ENCODE data around the gene GGCT. TPM values are rescaled to one million over a fixed set of nuclear protein-coding genes. Genes with fewer than 3 reads are reported as not detected.

The GGCT gene
- total RNA-seq, 2 donors from 2014 or later: 35.5 to 68.3 TPM

GRCh38 chr7:30478349-30479201 is 26.1 kb downstream of the GGCT start, which contains the start of gene NOD1:
NOD1 (minus strand) TSS chr7:30478784; CDS start chr7:30456921, 21,863 bp downstream.
- H3K9me3 Mint-ChIP-seq: no peaks in the 10 kb centered on the region
- H3K36me3 Mint-ChIP-seq (ENCODE audit: low read depth): peaks cover 5% of the 10 kb centered on the region
- H3K27me3 Mint-ChIP-seq: no peaks in the 10 kb centered on the region
- peaks cover 36% of the 10 kb centered on the region for H3K4me1 Mint-ChIP-seq
- peak; percentile 89 for ATAC-seq (replicated peaks)
- peak within 1 kb of the TSS; percentile 86 for H3K4me3 Mint-ChIP-seq
- peak within 1 kb of the TSS; percentile 80 for H3K27ac Mint-ChIP-seq

DNA sequence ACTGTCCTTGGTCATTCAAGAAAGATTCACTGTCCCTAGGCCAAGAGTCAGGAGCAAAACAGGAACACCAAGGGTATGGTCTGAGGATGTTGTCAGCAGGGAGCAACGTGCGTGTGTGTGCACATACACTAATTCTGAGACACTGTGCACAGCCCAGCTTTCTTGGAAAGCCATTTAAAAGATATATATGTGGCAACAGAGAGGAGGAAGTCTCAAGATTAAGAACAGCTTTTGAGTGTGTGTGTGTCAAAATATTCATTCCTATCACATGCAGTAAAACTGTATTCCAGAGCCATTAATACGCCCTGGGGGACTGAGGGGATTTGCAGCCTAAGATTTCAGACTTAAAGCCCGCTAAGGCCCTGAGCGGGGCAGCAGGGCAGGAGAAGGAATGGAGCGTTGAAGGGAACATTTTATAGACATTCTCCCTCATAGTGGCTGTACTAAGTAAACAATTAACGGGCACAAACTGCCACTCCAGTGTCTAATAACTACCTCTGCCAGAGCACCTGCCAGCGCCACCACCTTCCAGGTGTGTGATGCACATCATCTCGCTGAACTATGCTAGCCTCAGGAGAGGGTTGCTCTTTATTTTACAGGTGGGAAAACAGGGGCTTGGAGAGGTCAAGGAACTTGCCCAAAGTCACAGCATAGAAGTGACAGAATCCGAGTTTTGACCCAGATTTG is 28.0 kb downstream of the GGCT start:
- H3K4me1 Mint-ChIP-seq: peaks cover 52% of the 10 kb centered on the region
- H3K27me3 Mint-ChIP-seq: no peaks in the 10 kb centered on the region
- H3K27ac Mint-ChIP-seq: peak overlapping the region; percentile 79
- H3K9me3 Mint-ChIP-seq: no peaks in the 10 kb centered on the region
- H3K4me3 Mint-ChIP-seq: peak overlapping the region; percentile 86
- H3K36me3 Mint-ChIP-seq (ENCODE audit: low read depth): peaks cover 5% of the 10 kb centered on the region
- ATAC-seq (replicated peaks): no peak

- no peak for ATAC-seq (replicated peaks)
- peak overlapping the region; percentile 86 for H3K4me3 Mint-ChIP-seq
- H3K27me3 Mint-ChIP-seq: no peaks in the 10 kb centered on the region
- H3K4me1 Mint-ChIP-seq: peaks cover 60% of the 10 kb centered on the region
- peaks cover 5% of the 10 kb centered on the region for H3K36me3 Mint-ChIP-seq (ENCODE audit: low read depth)
- no peaks in the 10 kb centered on the region for H3K9me3 Mint-ChIP-seq
- H3K27ac Mint-ChIP-seq: peak overlapping the region; percentile 79
Observed at GRCh38 chr7:30475580-30475979, 29.0 kb downstream of the GGCT start.

DNA sequence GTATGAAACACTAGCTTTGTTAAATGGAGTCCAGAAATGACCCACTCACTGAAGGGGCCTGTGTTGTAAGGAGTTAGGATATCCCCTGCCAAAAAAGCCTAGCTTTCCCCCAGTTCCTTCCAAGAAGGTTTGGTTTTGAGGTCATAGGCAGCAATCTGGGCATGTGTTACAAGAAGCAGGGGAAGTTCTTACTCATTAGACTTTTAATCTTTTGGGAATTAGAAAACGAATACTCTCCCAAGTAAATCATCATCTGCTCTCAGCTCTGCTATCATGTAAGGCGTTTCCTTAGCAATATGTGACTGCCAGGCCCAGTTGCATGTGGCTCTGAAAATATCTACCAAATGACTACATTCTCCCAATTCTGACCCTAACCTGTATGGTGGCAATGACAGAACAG is 29.7 kb downstream of the GGCT start:
- H3K36me3 Mint-ChIP-seq (ENCODE audit: low read depth): peaks cover 5% of the 10 kb centered on the region
- no peak for ATAC-seq (replicated peaks)
- H3K4me3 Mint-ChIP-seq: no peak overlapping the region
- H3K27me3 Mint-ChIP-seq: no peaks in the 10 kb centered on the region
- no peaks in the 10 kb centered on the region for H3K9me3 Mint-ChIP-seq
- peaks cover 63% of the 10 kb centered on the region for H3K4me1 Mint-ChIP-seq
- no peak overlapping the region for H3K27ac Mint-ChIP-seq

- H3K27ac Mint-ChIP-seq: peak overlapping the region; percentile 50
- no peaks in the 10 kb centered on the region for H3K9me3 Mint-ChIP-seq
- H3K4me3 Mint-ChIP-seq: peak overlapping the region; percentile 2
- peaks cover 5% of the 10 kb centered on the region for H3K36me3 Mint-ChIP-seq (ENCODE audit: low read depth)
- peaks cover 60% of the 10 kb centered on the region for H3K4me1 Mint-ChIP-seq
- no peak for ATAC-seq (replicated peaks)
- H3K27me3 Mint-ChIP-seq: no peaks in the 10 kb centered on the region
Observed at GRCh38 chr7:30474485-30474884, 30.1 kb downstream of the GGCT start.

GRCh38 chr7:30473903-30474302 is 30.7 kb downstream of the GGCT start:
- Mint-ChIP-seq H3K36me3 (ENCODE audit: low read depth) (peaks cover 5% of the 10 kb centered on the region), H3K27me3 (no peaks in the 10 kb centered on the region)
- ATAC-seq (replicated peaks): no peak

DNA sequence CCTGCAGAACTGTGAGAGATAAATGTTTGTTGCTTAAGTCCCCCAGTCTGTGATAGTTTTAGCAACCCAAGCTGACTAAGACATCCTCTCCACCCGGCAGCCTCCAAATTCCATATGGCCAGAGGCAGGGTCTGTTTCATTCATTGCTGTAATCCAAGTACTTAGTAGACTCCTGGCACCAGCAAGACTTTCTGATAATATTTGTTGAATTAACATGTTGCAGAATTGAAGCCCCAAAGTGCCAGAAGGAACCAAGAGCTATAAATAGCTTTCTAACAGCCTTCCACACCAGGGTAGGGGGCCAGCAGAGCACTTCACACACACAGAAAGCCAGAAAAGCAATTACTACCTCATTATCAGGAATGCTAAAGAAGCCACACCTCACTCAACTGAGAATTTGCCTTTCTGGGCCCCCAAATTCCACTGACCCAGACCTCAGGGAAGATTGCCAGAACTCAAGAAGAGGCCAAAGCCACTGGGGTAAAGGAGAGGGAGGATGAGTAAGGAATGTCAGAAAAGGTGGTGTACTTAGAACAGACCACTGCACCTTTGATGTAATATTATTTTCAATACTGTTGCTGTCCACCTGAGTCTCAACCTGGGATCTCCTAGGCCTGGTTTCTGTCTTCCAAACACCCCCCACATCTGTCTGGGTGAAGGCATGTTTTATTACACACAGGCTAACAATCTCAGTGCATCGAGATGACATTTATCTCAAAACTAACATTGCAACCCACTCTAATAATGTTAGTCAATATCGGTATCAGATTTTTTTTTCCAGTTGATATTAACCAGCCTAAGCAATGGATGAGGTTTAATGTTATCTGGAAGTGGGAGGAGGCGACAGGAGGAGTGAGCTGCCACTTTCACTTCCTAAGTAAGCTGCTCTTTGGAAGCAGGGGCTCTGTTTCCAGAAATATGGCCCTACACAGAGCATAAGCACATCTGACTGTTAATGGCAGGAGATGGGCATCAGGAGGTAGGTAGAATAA is 31.5 kb downstream of the GGCT start:
- Mint-ChIP-seq H3K4me1 (peaks cover 67% of the 10 kb centered on the region), H3K9me3 (no peaks in the 10 kb centered on the region), H3K27me3 (no peaks in the 10 kb centered on the region), H3K36me3 (ENCODE audit: low read depth) (peaks cover 5% of the 10 kb centered on the region), H3K4me3 (peak overlapping the region; percentile 61), H3K27ac (peak overlapping the region; percentile 62)
- ATAC-seq (replicated peaks): no peak

More at GRCh38 chr7:30473903-30474302, 30.7 kb downstream of the GGCT start:
- H3K4me1 Mint-ChIP-seq: peaks cover 61% of the 10 kb centered on the region
- H3K9me3 Mint-ChIP-seq: no peaks in the 10 kb centered on the region
- peak overlapping the region; percentile 2 for H3K4me3 Mint-ChIP-seq
- peak overlapping the region; percentile 50 for H3K27ac Mint-ChIP-seq

DNA sequence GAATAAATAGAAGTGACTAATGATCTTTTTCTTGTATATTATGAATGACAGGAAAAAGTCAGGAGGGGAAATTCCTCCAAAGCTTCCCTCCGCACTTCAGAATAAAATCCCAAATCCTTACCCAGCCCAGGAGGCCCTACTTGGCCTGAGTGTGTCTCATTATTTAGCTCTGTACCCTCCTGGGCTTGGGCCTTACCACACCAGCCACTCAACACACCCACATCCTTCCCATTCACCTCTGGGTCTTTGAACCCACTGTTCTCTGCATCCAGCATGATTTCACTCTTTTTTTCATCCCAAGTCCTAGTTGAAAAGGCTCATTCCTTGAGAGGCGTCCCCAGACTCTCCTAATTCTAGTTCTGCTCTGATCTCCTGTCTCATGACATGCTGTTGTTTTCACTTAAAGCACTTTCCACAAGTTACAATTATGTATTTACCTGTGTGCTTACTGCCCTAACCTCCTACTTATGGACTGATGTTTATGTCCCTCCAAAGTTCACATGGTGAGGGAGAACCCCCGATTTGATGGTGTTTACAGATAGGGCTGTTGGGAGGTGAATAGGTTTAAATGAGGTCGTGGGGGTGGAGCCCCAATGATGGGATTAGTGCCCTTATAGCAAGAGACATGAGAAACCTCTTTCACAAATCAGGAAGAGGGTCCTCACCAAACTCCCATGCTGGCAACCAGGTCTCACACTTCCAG is 32.4 kb downstream of the GGCT start:
- H3K4me3 Mint-ChIP-seq: peak overlapping the region; percentile 61
- no peaks in the 10 kb centered on the region for H3K9me3 Mint-ChIP-seq
- H3K27ac Mint-ChIP-seq: peak overlapping the region; percentile 62
- no peaks in the 10 kb centered on the region for H3K27me3 Mint-ChIP-seq
- H3K36me3 Mint-ChIP-seq (ENCODE audit: low read depth): peaks cover 5% of the 10 kb centered on the region
- peak; percentile 56 for ATAC-seq (replicated peaks)
- peaks cover 67% of the 10 kb centered on the region for H3K4me1 Mint-ChIP-seq

GRCh38 chr7:30471205-30471604 is 33.4 kb downstream of the GGCT start:
- H3K4me3 Mint-ChIP-seq: peak overlapping the region; percentile 61
- peak; percentile 14 for ATAC-seq (replicated peaks)
- no peaks in the 10 kb centered on the region for H3K9me3 Mint-ChIP-seq
- peaks cover 5% of the 10 kb centered on the region for H3K36me3 Mint-ChIP-seq (ENCODE audit: low read depth)
- H3K4me1 Mint-ChIP-seq: peaks cover 64% of the 10 kb centered on the region
- peak overlapping the region; percentile 62 for H3K27ac Mint-ChIP-seq
- H3K27me3 Mint-ChIP-seq: no peaks in the 10 kb centered on the region

- Mint-ChIP-seq H3K27ac (peak overlapping the region; percentile 62), H3K4me3 (peak overlapping the region; percentile 61), H3K27me3 (no peaks in the 10 kb centered on the region), H3K9me3 (no peaks in the 10 kb centered on the region), H3K36me3 (ENCODE audit: low read depth) (peaks cover 5% of the 10 kb centered on the region), H3K4me1 (peaks cover 63% of the 10 kb centered on the region)
- ATAC-seq (replicated peaks): peak; percentile 42
Observed at GRCh38 chr7:30470771-30471170, 33.9 kb downstream of the GGCT start.

DNA sequence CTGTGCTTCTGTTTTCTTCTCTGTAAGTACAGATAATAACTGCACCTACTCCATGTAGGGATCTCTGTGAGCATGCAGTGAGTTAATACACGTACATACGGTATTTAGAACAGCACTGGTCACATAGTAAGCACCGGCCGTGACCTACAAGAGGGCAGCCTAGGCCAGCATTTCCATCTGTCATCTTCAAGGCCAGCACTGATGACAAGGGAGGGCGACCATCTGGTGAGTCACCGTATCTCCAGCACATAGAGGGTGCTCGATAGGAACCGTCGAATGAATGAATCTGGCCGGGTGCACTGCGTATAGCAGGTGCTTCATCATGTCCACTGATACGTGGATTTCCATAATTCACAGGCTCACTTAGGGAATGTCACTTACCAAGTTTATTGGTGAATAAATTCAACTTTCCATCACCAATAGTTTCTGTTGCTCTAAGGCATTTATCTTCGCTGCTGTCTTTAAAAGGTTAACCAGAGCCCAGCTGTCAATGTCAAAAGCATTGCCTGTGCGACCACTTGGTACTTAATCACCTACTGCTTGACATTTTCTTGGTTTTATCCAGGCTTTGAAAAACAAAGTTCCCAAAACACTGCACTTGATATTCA is 34.4 kb downstream of the GGCT start:
- Mint-ChIP-seq H3K9me3 (no peaks in the 10 kb centered on the region), H3K4me3 (peak overlapping the region; percentile 61), H3K27me3 (no peaks in the 10 kb centered on the region), H3K27ac (peak overlapping the region; percentile 69), H3K36me3 (ENCODE audit: low read depth) (peaks cover 5% of the 10 kb centered on the region), H3K4me1 (peaks cover 60% of the 10 kb centered on the region)
- no peak for ATAC-seq (replicated peaks)

DNA sequence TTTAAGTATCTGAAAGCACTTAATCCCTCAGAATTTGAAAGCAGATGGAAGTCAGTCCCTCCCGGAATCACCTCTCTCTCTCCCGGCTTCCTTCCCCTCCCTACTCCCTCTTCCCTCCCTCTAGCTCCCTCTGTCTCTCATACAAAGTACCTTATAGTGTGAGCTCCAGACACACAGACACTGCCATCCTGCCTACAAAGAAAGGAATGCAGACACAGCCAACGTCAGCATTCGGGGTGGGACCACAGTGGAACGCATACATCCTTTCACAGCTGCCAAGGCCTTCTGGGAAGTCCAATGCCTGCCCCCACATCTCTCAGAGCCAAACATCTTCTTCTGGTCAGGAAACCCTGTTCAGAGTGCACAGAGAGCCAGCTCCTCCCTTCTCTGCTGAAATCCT is 35.3 kb downstream of the GGCT start:
- Mint-ChIP-seq H3K4me3 (no peak overlapping the region), H3K36me3 (ENCODE audit: low read depth) (peaks cover 4% of the 10 kb centered on the region), H3K9me3 (no peaks in the 10 kb centered on the region), H3K27me3 (no peaks in the 10 kb centered on the region), H3K27ac (peak overlapping the region; percentile 69), H3K4me1 (peaks cover 52% of the 10 kb centered on the region)
- no peak for ATAC-seq (replicated peaks)

GRCh38 chr7:30468791-30469190 is 35.8 kb downstream of the GGCT start:
- Mint-ChIP-seq H3K9me3 (no peaks in the 10 kb centered on the region), H3K36me3 (ENCODE audit: low read depth) (peaks cover 4% of the 10 kb centered on the region), H3K27ac (peak overlapping the region; percentile 31), H3K27me3 (no peaks in the 10 kb centered on the region), H3K4me3 (no peak overlapping the region), H3K4me1 (peaks cover 48% of the 10 kb centered on the region)
- ATAC-seq (replicated peaks): no peak

All from activated T-helper 17 cell treated with anti-CD3 and anti-CD28 coated beads, Interleukin-2, amount 50 U/mL, for 72 hours (primary cell).